NCI-H526 treated with DMSO at 0.1 percent for 48 hours (cell line): ENCODE data around the gene CALML3.

ENCODE experiments used
- DNase-seq: peaks from one replicate; lab custom pipeline; 2025; lab: John Stamatoyannopoulos, UW

CALML3 gene

DNA sequence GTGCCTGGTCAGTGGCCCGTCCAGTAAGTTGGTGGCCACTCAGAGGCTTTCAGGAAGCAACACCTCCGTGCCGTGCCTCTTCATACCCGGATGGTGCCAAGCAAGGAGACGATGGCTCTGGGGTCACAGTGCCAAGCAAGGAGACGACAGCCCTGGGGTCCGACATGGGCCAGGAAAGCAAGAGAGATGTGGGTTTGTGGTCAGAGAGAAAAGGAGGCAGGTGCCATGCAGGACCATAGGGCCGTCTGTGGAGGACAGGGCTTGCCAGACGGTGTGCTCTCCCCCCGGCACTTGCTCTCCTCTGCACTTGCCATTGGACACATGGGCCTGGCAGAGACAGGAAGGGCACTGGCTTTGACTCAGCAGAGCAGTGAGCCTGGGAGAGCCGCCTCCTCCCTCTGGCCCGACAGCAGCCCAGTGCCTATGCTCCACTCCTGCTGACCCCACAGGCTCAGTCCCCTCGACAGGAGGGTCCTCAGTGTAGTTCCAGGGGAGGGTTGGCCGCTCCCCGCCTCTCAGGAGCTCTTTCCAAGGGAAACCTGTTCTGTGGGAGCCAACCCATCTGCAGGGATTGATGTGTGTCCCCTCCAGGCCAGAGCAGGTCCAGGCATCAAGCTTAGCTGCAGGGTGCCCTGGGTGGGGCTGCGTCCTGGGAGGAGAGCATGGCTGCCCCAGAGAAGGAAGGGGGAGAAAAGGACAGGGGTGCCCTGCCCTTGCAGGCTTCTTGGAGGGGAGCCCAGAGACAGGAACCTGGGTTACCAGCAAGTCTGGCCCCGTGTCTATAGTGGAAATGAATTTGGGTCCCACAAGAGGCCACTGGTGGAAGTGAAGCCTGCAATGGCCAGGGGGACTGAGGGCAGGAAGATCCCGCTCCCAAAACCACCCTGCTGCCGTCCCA, 17.8 kb upstream of the CALML3 start:
- no peak for DNase-seq

DNA sequence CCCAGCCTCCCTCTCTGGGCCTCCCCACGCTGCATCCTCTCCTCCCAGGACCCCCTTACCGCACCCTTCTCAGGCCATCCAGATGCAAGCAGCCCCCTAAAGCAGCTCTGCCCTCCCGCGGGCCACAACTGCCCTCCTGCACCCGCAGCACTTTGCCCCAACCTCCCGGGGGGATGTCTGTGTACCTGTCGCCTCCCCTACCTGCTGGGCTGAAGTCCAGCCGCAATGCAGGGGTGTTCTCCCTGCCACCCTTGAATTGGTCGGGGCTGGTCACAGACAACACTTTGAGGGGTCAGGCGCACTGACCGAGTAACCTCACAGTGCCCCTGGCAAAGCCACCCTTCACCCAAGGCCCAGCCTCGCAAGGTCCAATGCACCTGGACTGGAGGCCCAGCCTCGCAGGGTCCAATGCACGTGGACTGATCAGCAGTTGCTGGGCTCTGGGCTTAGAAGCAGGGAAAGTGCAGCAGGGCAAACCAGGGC, 17.1 kb upstream of the CALML3 start:
- no peak for DNase-seq

DNA sequence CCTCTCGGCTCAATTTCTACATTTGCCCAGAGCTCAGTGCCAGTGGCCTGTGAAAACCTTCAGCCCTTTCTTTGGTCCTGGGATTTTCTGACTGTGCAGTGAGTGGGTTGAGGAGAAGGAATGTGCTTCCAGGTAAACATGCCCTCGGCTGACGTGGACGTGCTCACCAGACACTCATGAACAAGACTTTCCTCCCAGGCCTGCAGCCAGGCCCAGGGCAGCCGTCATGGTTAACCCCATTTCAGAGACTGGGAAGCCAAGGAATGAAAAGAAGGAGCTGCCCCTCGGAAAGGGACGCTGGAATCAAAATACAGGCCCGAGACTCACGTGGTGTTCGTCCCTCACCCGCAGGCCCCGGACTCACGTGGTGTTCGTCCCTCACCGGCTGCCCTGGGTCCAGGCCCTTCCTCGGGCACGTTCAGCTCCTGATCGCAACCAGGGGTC, 16.6 kb upstream of the CALML3 start:
- no peak for DNase-seq

- no peak for DNase-seq
Observed at GRCh38 chr10:5508786-5509185, 16.0 kb upstream of the CALML3 start.

DNA sequence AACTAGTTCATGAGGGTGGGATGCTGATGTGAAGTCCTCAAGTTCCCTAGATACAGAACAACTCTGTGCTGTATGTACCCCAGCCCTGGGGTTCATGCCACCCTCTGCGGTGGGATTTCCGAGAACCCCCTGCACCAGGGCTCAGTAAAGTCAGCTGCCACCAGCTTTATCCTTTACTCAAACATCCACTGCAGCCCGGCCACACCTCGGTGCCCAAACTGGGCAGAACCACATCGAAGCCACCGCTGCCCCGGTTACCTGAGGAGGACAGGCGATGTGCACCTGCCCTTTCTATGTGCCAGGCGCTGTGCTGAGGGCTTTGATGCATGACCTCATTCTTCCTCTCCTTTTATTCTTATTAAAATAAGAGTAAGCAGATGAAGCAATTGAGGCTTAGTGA, 15.5 kb upstream of the CALML3 start:
- no peak for DNase-seq

GRCh38 chr10:5509691-5510090, 15.1 kb upstream of the CALML3 start:
- DNase-seq = no peak

GRCh38 chr10:5510281-5511072, 14.3 kb upstream of the CALML3 start:
- DNase-seq = no peak

GRCh38 chr10:5511231-5511884, 13.4 kb upstream of the CALML3 start:
- no peak for DNase-seq

- DNase-seq = no peak
Observed at GRCh38 chr10:5511885-5512280, 12.9 kb upstream of the CALML3 start.

DNA sequence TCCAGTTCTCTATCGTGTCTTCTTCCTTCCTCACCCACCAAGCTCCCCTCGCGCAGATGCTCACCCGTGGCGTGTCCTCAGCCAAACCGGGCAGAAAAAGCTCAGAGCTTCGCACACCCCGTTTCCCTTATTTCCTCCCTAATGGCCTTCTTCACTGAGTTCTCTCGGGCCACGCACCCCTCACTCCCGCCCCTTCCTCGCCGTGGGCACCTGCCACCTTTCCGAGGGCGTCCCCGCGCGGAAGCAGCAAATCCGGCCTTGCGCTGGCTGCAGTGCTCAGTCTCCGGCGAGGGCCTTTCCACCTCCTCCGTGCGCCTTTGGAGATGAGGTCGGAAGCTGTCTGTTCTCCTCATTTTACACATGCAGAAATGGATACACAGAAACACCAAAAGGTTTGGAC, 12.4 kb upstream of the CALML3 start:
- no peak for DNase-seq

DNA sequence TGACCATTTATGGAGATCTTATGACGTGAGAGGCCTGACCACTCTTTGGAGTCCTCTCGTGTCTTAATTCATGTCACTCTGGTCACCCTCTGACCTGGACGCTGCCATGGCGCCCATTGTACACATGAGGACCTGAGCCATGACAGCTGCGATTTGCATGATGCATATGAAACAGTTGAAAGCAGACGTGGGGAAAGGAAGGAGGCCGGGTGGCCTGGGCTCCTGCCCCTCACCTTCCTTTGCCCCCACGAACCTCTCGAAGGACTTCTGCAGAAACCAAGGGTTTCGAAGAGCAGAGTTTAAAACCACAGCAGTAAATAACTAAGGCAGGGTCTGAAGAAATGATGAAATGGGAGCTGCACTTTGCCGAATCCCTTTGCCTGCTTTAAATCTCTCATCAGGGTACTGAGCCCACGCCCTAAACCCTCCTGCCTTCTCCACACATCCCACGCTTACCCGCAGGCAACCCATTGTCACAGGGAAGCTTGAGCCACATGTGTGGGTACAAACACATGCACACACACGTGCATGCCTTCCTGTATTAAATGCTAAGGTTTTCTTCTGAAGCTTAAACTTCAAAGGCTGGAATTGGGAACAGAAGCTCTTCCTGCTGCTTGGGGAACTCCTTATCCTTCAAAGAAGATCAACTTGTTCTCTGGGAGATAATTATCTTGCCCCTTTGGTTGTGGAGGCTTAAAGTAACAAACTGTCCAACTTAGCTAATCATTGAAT, 11.7 kb upstream of the CALML3 start:
- peak; percentile 22 for DNase-seq

DNA sequence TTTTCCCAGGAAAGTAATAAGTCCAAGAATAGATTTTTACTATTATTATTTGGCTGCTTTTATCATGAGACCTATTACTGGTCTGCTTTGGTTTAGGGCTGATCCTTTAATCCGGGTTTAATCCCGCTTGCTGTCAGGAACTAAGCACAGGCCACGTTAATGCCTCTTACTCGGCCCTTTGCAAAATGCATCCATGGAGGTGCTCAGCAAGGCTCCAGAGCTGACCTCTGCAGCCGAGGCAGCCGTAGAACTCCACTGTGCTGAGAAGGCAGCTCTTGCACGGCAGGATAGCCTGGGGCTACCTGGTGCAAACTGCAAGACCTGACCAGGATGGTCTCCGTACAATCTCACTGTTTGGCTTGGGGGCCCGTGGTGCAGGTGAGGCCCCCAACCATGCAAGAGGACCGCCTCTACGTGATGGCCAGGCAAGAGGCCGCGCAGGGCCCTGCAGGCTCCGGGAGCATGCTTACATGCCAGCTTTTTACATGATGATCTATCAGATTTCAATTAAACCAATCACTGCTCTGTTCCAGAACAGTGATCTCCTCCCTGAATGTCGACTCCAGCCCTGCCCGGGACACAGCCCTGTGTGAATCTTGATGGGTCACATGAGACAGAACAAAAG, 10.4 kb upstream of the CALML3 start:
- DNase-seq = no peak

GRCh38 chr10:5515948-5516761, 8.6 kb upstream of the CALML3 start:
- no peak for DNase-seq

- DNase-seq = no peak
Observed at GRCh38 chr10:5517546-5517945, 7.2 kb upstream of the CALML3 start.

GRCh38 chr10:5518143-5518542, 6.6 kb upstream of the CALML3 start:
- DNase-seq = peak; percentile 56

DNA sequence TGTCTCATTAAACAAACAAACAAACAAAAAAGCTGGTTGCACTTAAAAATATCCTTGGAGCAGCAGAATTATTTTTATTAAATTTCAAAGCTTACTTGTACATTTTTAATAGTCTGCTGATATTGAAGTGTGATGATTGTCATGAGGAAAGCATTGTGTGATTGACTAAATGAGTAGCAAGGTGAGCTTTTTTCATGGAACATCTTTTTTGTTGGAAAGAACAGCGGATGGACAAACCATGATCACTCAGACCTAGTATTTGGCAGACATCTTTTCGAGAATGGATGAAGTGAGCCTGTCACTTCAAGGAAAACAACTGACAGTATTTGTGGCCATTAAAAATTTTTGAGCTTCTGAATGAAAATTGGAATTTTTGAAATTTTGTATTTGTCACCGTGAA, 5.7 kb upstream of the CALML3 start:
- no peak for DNase-seq

DNA sequence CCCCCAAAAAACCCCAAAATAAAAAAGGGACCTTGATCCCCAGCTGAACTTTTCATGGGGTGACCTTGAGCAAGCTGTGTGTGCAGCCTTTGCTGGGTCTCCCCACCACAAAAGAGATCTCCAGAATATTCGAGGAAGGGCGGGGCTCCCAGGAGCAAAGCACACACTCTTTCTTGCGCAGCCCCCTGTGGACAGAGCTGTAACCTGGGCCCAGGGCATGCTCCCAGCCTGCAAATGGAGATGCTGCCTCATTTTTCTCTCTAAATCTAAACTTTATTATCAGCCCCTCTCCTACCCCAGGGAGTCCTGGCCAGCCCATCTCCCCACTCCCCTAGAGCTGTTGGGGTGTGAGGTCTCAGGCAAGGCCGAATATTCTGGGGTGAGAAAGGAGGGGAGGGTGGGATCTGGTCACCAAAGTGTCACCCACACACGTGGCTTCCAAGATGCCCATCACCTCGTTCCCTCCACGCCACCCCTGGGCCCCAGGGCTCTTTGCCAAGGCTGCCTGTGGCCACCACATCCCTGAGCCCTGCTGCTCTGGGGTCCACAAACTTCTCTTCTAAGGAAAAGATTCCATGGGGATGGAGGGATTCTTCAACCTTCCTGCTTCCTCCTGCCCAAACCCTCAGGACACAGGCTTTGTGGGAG, 1.7 kb upstream of the CALML3 start:
- no peak for DNase-seq

DNA sequence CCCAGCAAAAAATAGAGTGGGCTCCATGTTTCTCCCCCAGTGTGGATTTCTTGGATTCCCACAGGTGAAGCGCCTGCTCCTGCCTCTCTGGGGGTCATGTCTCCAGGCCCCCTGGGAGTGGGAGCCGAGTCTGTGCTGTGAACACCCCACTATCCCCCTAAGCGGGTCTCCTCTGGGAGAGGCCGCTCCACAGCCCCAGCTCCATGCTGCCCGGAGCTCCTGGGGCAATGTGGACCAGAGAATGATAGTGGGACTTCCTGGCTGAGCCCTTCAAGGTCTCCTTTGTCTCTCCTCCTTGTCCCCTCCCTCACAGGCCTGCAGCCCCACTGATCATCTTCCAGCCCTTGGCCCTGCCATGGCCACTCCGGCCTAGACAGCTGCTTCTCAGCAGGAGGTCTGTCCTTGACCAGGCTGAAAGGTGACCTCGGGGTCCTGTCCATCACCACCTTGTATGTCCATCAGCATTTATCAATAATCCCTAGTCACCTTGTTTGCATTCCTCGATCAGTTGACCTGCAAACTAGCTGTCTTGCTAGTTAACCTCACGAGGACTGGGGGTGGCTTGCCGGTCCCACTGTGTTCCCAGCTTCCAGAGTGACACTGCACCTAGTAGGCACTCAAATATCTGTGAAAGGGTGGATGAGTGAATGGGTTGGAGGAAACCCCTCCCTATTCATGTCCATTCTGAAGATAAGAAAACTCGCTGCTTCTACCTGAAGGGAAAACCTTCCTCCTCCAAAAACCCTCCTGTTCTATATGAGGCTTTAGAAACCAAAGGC, 776 bp upstream of the CALML3 start:
- DNase-seq = no peak
